SK-N-SH treated with all-trans-retinoic acid at 6 μM for 48 hours (cell line): ENCODE measurements around the gene SETDB1.

Experiments used
- ATAC-seq: fragments of 200-7000 bp; cut with Tn5 transposase; 3 replicates; pipeline ENCODE4 v1.9.1; 2020; ENCODE audit warnings: mild to moderate bottlenecking, moderate library complexity
- ARNTL ChIP-seq: fragments of 450-650 bp; formaldehyde crosslinking; IDR thresholded peaks from 2 replicates; pipeline ENCODE4 v1.5.0; 2020; ENCODE audit warnings: low read depth, mild to moderate bottlenecking, moderate library complexity, borderline replicate concordance
- CSDC2 ChIP-seq: fragments of 250-450 bp; sonication (Bioruptor Pico); IDR thresholded peaks from 2 replicates; pipeline ENCODE4 v1.5.0; 2020; ENCODE audit warnings: mild to moderate bottlenecking, moderate library complexity
- ESRRG ChIP-seq: fragments of 250-450 bp; sonication (Bioruptor Pico); IDR thresholded peaks from 2 replicates; pipeline ENCODE4 v1.6.1; 2021; ENCODE audit warnings: mild to moderate bottlenecking
- GLIS3 ChIP-seq: fragments of 250-450 bp; sonication (Bioruptor Pico); IDR thresholded peaks from 2 replicates; pipeline ENCODE4 v1.5.0; 2020; ENCODE audit warnings: mild to moderate bottlenecking, moderate library complexity
- ISL1 ChIP-seq: fragments of 250-450 bp; sonication (Bioruptor Pico); IDR thresholded peaks from 2 replicates; pipeline ENCODE4 v2.1.2; 2022; ENCODE audit warnings: mild to moderate bottlenecking, moderate library complexity
- OSR1 ChIP-seq: fragments of 250-450 bp; sonication (Bioruptor Pico); IDR thresholded peaks from 2 replicates; pipeline ENCODE4 v1.8.0; 2022; ENCODE audit warnings: moderate library complexity, mild to moderate bottlenecking, inconsistent platforms
- PPARA ChIP-seq: fragments of 250-450 bp; sonication (Bioruptor Pico); IDR thresholded peaks from 2 replicates; pipeline ENCODE4 v1.5.0; 2020; ENCODE audit warnings: mild to moderate bottlenecking, borderline replicate concordance
- RARB ChIP-seq: fragments of 250-450 bp; sonication (Bioruptor Pico); IDR thresholded peaks from 2 replicates; pipeline ENCODE4 v1.8.0; 2021; ENCODE audit warnings: mild to moderate bottlenecking, moderate library complexity
- SNAI2 ChIP-seq: fragments of 250-450 bp; sonication (Bioruptor Pico); IDR thresholded peaks from 2 replicates; pipeline ENCODE4 v1.5.0; 2020; ENCODE audit warnings: mild to moderate bottlenecking, moderate library complexity
- TOX ChIP-seq: fragments of 250-450 bp; sonication (Bioruptor Pico); IDR thresholded peaks from 2 replicates; pipeline ENCODE4 v1.8.0; 2021; ENCODE audit warnings: mild to moderate bottlenecking, moderate library complexity, borderline replicate concordance
- ZFP3 ChIP-seq: fragments of 250-450 bp; sonication (Bioruptor Pico); IDR thresholded peaks from 2 replicates; pipeline ENCODE4 v1.5.0; 2020; ENCODE audit warnings: mild to moderate bottlenecking, moderate library complexity
- ZFP30 ChIP-seq: fragments of 450-650 bp; formaldehyde crosslinking; IDR thresholded peaks from 2 replicates; pipeline ENCODE4 v1.5.0; 2022; ENCODE audit warnings: mild to moderate bottlenecking, moderate library complexity
- ZNF565 ChIP-seq: fragments of 450-650 bp; formaldehyde crosslinking; conservative IDR thresholded peaks from 2 replicates; pipeline ENCODE4 v1.5.0; 2020; ENCODE audit warnings: low read depth, mild to moderate bottlenecking, moderate library complexity
- ZNF8 ChIP-seq: fragments of 450-650 bp; formaldehyde crosslinking; IDR thresholded peaks from 2 replicates; pipeline ENCODE4 v1.5.0; 2020; ENCODE audit warnings: mild to moderate bottlenecking, moderate library complexity
- TF ChIP-seq, protein P1 (sequence below): fragments of 250-450 bp; sonication (Bioruptor Pico); IDR thresholded peaks from 2 replicates; pipeline ENCODE4 v1.5.1; 2020; ENCODE audit warnings: low read depth, mild to moderate bottlenecking, moderate library complexity
- TF ChIP-seq, protein P2 (sequence below): fragments of 250-450 bp; sonication (Bioruptor Pico); IDR thresholded peaks from 2 replicates; pipeline ENCODE4 v1.8.0; 2021; ENCODE audit warnings: low read depth, mild to moderate bottlenecking, moderate library complexity, borderline replicate concordance
- TF ChIP-seq, protein P3 (sequence below): fragments of 250-450 bp; sonication (Bioruptor Pico); IDR thresholded peaks from 2 replicates; pipeline ENCODE4 v1.5.0; 2020; ENCODE audit warnings: mild to moderate bottlenecking, moderate library complexity
- TF ChIP-seq, protein P4 (sequence below): fragments of 250-450 bp; sonication (Bioruptor Pico); IDR thresholded peaks from 2 replicates; pipeline ENCODE4 v1.8.0; 2020; ENCODE audit warnings: mild to moderate bottlenecking, moderate library complexity, borderline replicate concordance
- TF ChIP-seq, protein P5 (sequence below): fragments of 250-450 bp; sonication (Bioruptor Pico); IDR thresholded peaks from 2 replicates; pipeline ENCODE4 v1.5.1; 2021; ENCODE audit warnings: mild to moderate bottlenecking, moderate library complexity

SETDB1 gene

DNA sequence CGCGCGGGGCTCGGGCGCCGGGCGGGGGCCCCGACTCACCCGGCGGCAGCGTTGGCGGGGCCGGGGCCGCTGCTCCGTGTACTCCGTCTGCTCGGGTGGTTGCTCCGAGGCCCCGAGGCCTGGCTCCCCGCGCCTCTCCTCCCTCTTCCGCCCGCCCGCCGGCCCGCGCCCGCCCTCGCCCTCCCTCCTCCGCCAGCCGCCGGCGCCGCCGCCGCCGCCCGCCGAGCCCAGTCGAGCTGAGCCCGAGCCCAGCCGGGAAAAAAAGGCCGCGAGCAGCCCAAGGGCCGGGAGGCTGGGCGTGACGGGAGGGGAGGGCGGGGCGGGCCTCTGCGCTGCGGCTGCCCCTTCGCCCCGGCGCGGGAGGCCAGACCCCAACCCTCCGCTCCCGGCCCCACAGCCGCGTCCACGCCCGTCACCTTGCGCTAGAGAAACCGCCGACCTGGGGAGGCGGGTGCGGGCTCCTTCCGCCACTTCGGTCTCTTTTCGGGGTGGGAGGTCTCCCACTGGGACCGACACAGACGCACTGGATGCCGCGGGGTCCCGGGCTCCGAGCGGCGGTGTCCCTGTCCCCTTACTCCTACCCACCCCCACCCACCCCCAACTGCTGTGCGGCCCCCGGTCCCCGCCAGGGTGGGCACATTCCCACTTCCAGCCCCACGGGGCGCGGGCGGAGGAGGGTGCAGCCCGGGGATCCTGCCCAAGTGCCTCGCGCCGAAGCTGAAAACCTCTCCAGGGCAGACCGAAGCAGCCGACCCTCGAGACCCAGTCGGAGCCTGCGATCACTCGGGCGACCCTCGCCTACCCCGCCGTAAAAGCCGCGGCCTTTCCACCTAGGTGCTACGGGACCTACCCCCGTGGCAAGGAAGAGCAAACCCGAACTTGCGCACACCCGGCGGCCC lies 48.7 kb downstream of the SETDB1 start, which contains the start of gene CERS2:
Gene CERS2, minus strand, starts transcription at position 256 of the 899 bp plus-strand sequence. CDS start 5,745 bp downstream, outside the sequence.
- peak; percentile 65 for ATAC-seq
- TF ChIP-seq, protein P1, sequence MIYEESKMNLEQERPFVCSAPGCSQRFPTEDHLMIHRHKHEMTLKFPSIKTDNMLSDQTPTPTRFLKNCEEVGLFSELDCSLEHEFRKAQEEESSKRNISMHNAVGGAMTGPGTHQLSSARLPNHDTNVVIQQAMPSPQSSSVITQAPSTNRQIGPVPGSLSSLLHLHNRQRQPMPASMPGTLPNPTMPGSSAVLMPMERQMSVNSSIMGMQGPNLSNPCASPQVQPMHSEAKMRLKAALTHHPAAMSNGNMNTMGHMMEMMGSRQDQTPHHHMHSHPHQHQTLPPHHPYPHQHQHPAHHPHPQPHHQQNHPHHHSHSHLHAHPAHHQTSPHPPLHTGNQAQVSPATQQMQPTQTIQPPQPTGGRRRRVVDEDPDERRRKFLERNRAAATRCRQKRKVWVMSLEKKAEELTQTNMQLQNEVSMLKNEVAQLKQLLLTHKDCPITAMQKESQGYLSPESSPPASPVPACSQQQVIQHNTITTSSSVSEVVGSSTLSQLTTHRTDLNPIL (CRISPR knock-in tag) = no peak
- TF ChIP-seq CSDC2 (no peak), SNAI2 (no peak), RARB (CRISPR knock-in tag) (no peak), OSR1 (CRISPR knock-in tag) (no peak), GLIS3 (CRISPR knock-in tag) (no peak), TOX (CRISPR knock-in tag) (no peak), ZNF8 (CRISPR knock-in tag) (no peak), ESRRG (CRISPR knock-in tag) (no peak), ZNF565 (CRISPR knock-in tag) (no peak)
- TF ChIP-seq, protein P2, sequence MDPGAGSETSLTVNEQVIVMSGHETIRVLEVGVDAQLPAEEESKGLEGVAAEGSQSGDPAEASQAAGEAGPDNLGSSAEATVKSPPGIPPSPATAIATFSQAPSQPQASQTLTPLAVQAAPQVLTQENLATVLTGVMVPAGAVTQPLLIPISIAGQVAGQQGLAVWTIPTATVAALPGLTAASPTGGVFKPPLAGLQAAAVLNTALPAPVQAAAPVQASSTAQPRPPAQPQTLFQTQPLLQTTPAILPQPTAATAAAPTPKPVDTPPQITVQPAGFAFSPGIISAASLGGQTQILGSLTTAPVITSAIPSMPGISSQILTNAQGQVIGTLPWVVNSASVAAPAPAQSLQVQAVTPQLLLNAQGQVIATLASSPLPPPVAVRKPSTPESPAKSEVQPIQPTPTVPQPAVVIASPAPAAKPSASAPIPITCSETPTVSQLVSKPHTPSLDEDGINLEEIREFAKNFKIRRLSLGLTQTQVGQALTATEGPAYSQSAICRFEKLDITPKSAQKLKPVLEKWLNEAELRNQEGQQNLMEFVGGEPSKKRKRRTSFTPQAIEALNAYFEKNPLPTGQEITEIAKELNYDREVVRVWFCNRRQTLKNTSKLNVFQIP (CRISPR knock-in tag) = no peak
- TF ChIP-seq, protein P3, sequence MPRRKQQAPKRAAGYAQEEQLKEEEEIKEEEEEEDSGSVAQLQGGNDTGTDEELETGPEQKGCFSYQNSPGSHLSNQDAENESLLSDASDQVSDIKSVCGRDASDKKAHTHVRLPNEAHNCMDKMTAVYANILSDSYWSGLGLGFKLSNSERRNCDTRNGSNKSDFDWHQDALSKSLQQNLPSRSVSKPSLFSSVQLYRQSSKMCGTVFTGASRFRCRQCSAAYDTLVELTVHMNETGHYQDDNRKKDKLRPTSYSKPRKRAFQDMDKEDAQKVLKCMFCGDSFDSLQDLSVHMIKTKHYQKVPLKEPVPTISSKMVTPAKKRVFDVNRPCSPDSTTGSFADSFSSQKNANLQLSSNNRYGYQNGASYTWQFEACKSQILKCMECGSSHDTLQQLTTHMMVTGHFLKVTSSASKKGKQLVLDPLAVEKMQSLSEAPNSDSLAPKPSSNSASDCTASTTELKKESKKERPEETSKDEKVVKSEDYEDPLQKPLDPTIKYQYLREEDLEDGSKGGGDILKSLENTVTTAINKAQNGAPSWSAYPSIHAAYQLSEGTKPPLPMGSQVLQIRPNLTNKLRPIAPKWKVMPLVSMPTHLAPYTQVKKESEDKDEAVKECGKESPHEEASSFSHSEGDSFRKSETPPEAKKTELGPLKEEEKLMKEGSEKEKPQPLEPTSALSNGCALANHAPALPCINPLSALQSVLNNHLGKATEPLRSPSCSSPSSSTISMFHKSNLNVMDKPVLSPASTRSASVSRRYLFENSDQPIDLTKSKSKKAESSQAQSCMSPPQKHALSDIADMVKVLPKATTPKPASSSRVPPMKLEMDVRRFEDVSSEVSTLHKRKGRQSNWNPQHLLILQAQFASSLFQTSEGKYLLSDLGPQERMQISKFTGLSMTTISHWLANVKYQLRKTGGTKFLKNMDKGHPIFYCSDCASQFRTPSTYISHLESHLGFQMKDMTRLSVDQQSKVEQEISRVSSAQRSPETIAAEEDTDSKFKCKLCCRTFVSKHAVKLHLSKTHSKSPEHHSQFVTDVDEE (CRISPR knock-in tag) = no peak
- TF ChIP-seq, protein P4, sequence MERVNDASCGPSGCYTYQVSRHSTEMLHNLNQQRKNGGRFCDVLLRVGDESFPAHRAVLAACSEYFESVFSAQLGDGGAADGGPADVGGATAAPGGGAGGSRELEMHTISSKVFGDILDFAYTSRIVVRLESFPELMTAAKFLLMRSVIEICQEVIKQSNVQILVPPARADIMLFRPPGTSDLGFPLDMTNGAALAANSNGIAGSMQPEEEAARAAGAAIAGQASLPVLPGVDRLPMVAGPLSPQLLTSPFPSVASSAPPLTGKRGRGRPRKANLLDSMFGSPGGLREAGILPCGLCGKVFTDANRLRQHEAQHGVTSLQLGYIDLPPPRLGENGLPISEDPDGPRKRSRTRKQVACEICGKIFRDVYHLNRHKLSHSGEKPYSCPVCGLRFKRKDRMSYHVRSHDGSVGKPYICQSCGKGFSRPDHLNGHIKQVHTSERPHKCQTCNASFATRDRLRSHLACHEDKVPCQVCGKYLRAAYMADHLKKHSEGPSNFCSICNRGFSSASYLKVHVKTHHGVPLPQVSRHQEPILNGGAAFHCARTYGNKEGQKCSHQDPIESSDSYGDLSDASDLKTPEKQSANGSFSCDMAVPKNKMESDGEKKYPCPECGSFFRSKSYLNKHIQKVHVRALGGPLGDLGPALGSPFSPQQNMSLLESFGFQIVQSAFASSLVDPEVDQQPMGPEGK (CRISPR knock-in tag) = no peak
- TF ChIP-seq, protein P5, sequence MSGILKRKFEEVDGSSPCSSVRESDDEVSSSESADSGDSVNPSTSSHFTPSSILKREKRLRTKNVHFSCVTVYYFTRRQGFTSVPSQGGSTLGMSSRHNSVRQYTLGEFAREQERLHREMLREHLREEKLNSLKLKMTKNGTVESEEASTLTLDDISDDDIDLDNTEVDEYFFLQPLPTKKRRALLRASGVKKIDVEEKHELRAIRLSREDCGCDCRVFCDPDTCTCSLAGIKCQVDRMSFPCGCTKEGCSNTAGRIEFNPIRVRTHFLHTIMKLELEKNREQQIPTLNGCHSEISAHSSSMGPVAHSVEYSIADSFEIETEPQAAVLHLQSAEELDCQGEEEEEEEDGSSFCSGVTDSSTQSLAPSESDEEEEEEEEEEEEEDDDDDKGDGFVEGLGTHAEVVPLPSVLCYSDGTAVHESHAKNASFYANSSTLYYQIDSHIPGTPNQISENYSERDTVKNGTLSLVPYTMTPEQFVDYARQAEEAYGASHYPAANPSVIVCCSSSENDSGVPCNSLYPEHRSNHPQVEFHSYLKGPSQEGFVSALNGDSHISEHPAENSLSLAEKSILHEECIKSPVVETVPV (CRISPR knock-in tag) = no peak

DNA sequence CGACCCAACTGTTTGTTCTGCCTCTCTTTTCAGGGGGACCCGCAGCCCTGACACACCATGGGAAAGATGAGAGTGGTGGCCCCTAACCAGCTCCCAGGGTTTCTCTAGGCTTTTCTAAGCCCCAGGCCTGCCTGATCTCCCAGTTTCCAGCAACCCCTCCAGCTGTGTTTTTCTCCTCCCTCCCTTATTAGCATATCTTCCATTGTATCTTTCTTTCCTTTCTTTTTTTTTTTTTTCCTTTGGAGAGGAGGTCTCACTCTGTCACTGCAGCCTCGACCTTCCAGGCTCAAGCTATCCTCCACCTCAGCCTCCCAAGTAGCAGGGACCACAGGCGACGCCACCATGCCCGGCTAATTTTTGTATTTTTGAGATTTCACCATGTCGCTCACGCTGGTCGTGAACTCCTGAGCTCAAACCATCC lies 50.2 kb downstream of the SETDB1 start:
- no peak for ATAC-seq
- TF ChIP-seq, protein P2 (CRISPR knock-in tag) = no peak
- no peak for TF ChIP-seq ZFP3
- no peak for TF ChIP-seq TOX (CRISPR knock-in tag)
- TF ChIP-seq, protein P4 (CRISPR knock-in tag) = no peak
- no peak for TF ChIP-seq ZFP30 (CRISPR knock-in tag)
- no peak for TF ChIP-seq CSDC2
- TF ChIP-seq OSR1 (CRISPR knock-in tag) = no peak
- TF ChIP-seq ISL1 (CRISPR knock-in tag) = no peak
- TF ChIP-seq PPARA (CRISPR knock-in tag) = no peak
- no peak for TF ChIP-seq ARNTL (CRISPR knock-in tag)
- TF ChIP-seq SNAI2 = no peak
- TF ChIP-seq, protein P1 (CRISPR knock-in tag) = no peak
